ENCODE measurements around the gene MPZL2. TPM values are rescaled to one million over a fixed set of nuclear protein-coding genes. Genes with fewer than 3 reads are reported as not detected.

The MPZL2 gene
- total and polyA plus RNA-seq, 2 experiments from 2014 or later: 2.6 to 4.2 TPM

- H3K4me3 Mint-ChIP-seq: peak overlapping the region; percentile 76
- Histone ChIP-seq H3K27ac (ENCODE audit: low read depth) (no peak overlapping the region), H3K9me2 (ENCODE audit: insufficient read depth) (no peaks in the 10 kb centered on the region)
Measured at GRCh38 chr11:118264569-118265465, 720 bp upstream of the MPZL2 start.

More at GRCh38 chr11:118264569-118265465, 720 bp upstream of the MPZL2 start:
- Mint-ChIP-seq H3K36me3 (ENCODE audit: low read depth) (no peaks in the 10 kb centered on the region; the same call in 2 of the 3 replicates), H3K27me3 (ENCODE audit: insufficient read depth, low read depth, poor library complexity) (peaks cover 30% of the 10 kb centered on the region), H3K4me1 (peaks cover 31% of the 10 kb centered on the region), H3K27ac (no peak overlapping the region), H3K9me3 (no peaks in the 10 kb centered on the region)
- Histone ChIP-seq H3K4me3 (peak overlapping the region; percentile 46), H3K4me1 (ENCODE audit: insufficient read depth) (peaks cover 25% of the 10 kb centered on the region), H3F3A (replicated peaks; ENCODE audit: low read depth) (no peaks in the 10 kb centered on the region), H3K27me3 (ENCODE audit: insufficient read depth) (peaks cover 51% of the 10 kb centered on the region), H4K20me1 (replicated peaks; ENCODE audit: insufficient read depth) (no peaks in the 10 kb centered on the region), H2AFZ (peak overlapping the region; percentile 94), H3K36me3 (ENCODE audit: insufficient read depth) (no peaks in the 10 kb centered on the region), H3K4me2 (peak overlapping the region; percentile 73), H3K79me2 (replicated peaks; ENCODE audit: insufficient read depth) (no peaks in the 10 kb centered on the region)
- DNase-seq (ENCODE audit: low spot score) (peak; percentile 22), ATAC-seq (peak; percentile 56)
- TF ChIP-seq POLR2AphosphoS5 (IDR thresholded peaks at IDR 0.05; ENCODE audit: low read depth) (no peak), ZNF331 (CRISPR knock-in tag; IDR thresholded peaks at IDR 0.05; ENCODE audit: low read depth) (no peak), ZNF462 (CRISPR knock-in tag; IDR thresholded peaks at IDR 0.05) (no peak), ETS1 (IDR thresholded peaks at IDR 0.05) (no peak), ZNF114 (CRISPR knock-in tag; IDR thresholded peaks at IDR 0.05) (no peak), EZH2phosphoT487 (IDR thresholded peaks at IDR 0.05; ENCODE audit: unreplicated experiment) (no peak), STAT1 (IDR thresholded peaks at IDR 0.05; ENCODE audit: unreplicated experiment) (no peak), CTCF (conservative IDR thresholded peaks at IDR 0.05; ENCODE audit: low read depth in 2 of 2) (no peak)
